Measurements from ENCODE around the gene KCNAB1.

KCNAB1 gene

GRCh38 chr3:156483961-156484787, 363.8 kb downstream of the KCNAB1 start:
- H3K4me3 ChIP-seq (ENCODE audit: low read depth in 1 of 2, low read length in 2 of 2): peak overlapping the region; percentile 23 to 31
- peaks cover 7 to 14% of the 10 kb centered on the region in 2 donors for H3K4me1 ChIP-seq (ENCODE audit: control insufficient read depth in 1 of 2, insufficient read depth in 2 of 2, low read length in 2 of 2)
- H3K27ac ChIP-seq (ENCODE audit: low read depth, low read length): peak overlapping the region; percentile 28
- peak overlapping the region; percentile 28 to 38 for H3K9ac ChIP-seq (ENCODE audit: low read depth in 1 of 2, low read length in 2 of 2)
- no peaks in the 10 kb centered on the region for H3K36me3 ChIP-seq (ENCODE audit: control insufficient read depth in 1 of 2, insufficient read depth in 2 of 2, low read length in 2 of 2)
- no peaks in the 10 kb centered on the region for H3K27me3 ChIP-seq (ENCODE audit: control insufficient read depth in 1 of 2, insufficient read depth in 2 of 2, low read length in 2 of 2)
- no peaks in the 10 kb centered on the region for H3K9me3 ChIP-seq (ENCODE audit: control insufficient read depth in 1 of 2, low read length in 2 of 2)

GRCh38 chr3:156488767-156489166, 368.4 kb downstream of the KCNAB1 start:
- no peak overlapping the region for H3K4me3 ChIP-seq (ENCODE audit: low read depth in 1 of 2, low read length in 2 of 2)
- H3K36me3 ChIP-seq (ENCODE audit: control insufficient read depth in 1 of 2, insufficient read depth in 2 of 2, low read length in 2 of 2): no peaks in the 10 kb centered on the region
- no peak overlapping the region for H3K9ac ChIP-seq (ENCODE audit: low read depth in 1 of 2, low read length in 2 of 2)
- H3K9me3 ChIP-seq (ENCODE audit: control insufficient read depth in 1 of 2, low read length in 2 of 2): no peaks in the 10 kb centered on the region
- H3K27ac ChIP-seq (ENCODE audit: low read depth, low read length): no peak overlapping the region
- H3K27me3 ChIP-seq (ENCODE audit: control insufficient read depth in 1 of 2, insufficient read depth in 2 of 2, low read length in 2 of 2): no peaks in the 10 kb centered on the region
- H3K4me1 ChIP-seq (ENCODE audit: control insufficient read depth in 1 of 2, insufficient read depth in 2 of 2, low read length in 2 of 2): peaks cover 1 to 8% of the 10 kb centered on the region in 2 donors

- Histone ChIP-seq H3K27me3 (ENCODE audit: control insufficient read depth in 1 of 2, insufficient read depth in 2 of 2, low read length in 2 of 2) (no peaks in the 10 kb centered on the region), H3K9ac (ENCODE audit: low read depth in 1 of 2, low read length in 2 of 2) (no peak overlapping the region), H3K4me3 (ENCODE audit: low read depth in 1 of 2, low read length in 2 of 2) (no peak overlapping the region), H3K36me3 (ENCODE audit: control insufficient read depth in 1 of 2, insufficient read depth in 2 of 2, low read length in 2 of 2) (no peaks in the 10 kb centered on the region), H3K9me3 (ENCODE audit: control insufficient read depth in 1 of 2, low read length in 2 of 2) (no peaks in the 10 kb centered on the region), H3K4me1 (ENCODE audit: control insufficient read depth in 1 of 2, insufficient read depth in 2 of 2, low read length in 2 of 2) (peaks cover 0 to 1% of the 10 kb centered on the region in 2 donors), H3K27ac (ENCODE audit: low read depth, low read length) (no peak overlapping the region)
Measured at GRCh38 chr3:156489462-156489911, 369.1 kb downstream of the KCNAB1 start.

- H3K4me1 ChIP-seq (ENCODE audit: control insufficient read depth in 1 of 2, insufficient read depth in 2 of 2, low read length in 2 of 2): no peaks in the 10 kb centered on the region
- no peak overlapping the region for H3K4me3 ChIP-seq (ENCODE audit: low read depth in 1 of 2, low read length in 2 of 2)
- H3K27ac ChIP-seq (ENCODE audit: low read depth, low read length): no peak overlapping the region
- H3K27me3 ChIP-seq (ENCODE audit: control insufficient read depth in 1 of 2, insufficient read depth in 2 of 2, low read length in 2 of 2): no peaks in the 10 kb centered on the region
- no peaks in the 10 kb centered on the region for H3K9me3 ChIP-seq (ENCODE audit: control insufficient read depth in 1 of 2, low read length in 2 of 2)
- no peaks in the 10 kb centered on the region for H3K36me3 ChIP-seq (ENCODE audit: control insufficient read depth in 1 of 2, insufficient read depth in 2 of 2, low read length in 2 of 2)
- H3K9ac ChIP-seq (ENCODE audit: low read depth in 1 of 2, low read length in 2 of 2): no peak overlapping the region
Measured at GRCh38 chr3:156491192-156491591, 370.8 kb downstream of the KCNAB1 start.

- Histone ChIP-seq H3K27ac (ENCODE audit: low read depth, low read length) (no peak overlapping the region), H3K36me3 (ENCODE audit: control insufficient read depth in 1 of 2, insufficient read depth in 2 of 2, low read length in 2 of 2) (no peaks in the 10 kb centered on the region), H3K27me3 (ENCODE audit: control insufficient read depth in 1 of 2, insufficient read depth in 2 of 2, low read length in 2 of 2) (no peaks in the 10 kb centered on the region), H3K9ac (ENCODE audit: low read depth in 1 of 2, low read length in 2 of 2) (no peak overlapping the region), H3K4me3 (ENCODE audit: low read depth in 1 of 2, low read length in 2 of 2) (no peak overlapping the region), H3K4me1 (ENCODE audit: control insufficient read depth in 1 of 2, insufficient read depth in 2 of 2, low read length in 2 of 2) (no peaks in the 10 kb centered on the region), H3K9me3 (ENCODE audit: control insufficient read depth in 1 of 2, low read length in 2 of 2) (no peaks in the 10 kb centered on the region)
Measured at GRCh38 chr3:156492801-156493261, 372.5 kb downstream of the KCNAB1 start.

GRCh38 chr3:156493887-156494286, 373.5 kb downstream of the KCNAB1 start:
- H3K9me3 ChIP-seq (ENCODE audit: control insufficient read depth in 1 of 2, low read length in 2 of 2): no peaks in the 10 kb centered on the region
- no peak overlapping the region for H3K4me3 ChIP-seq (ENCODE audit: low read depth in 1 of 2, low read length in 2 of 2)
- H3K27ac ChIP-seq (ENCODE audit: low read depth, low read length): no peak overlapping the region
- no peaks in the 10 kb centered on the region for H3K4me1 ChIP-seq (ENCODE audit: control insufficient read depth in 1 of 2, insufficient read depth in 2 of 2, low read length in 2 of 2)
- no peaks in the 10 kb centered on the region for H3K27me3 ChIP-seq (ENCODE audit: control insufficient read depth in 1 of 2, insufficient read depth in 2 of 2, low read length in 2 of 2)
- H3K9ac ChIP-seq (ENCODE audit: low read depth in 1 of 2, low read length in 2 of 2): no peak overlapping the region
- H3K36me3 ChIP-seq (ENCODE audit: control insufficient read depth in 1 of 2, insufficient read depth in 2 of 2, low read length in 2 of 2): no peaks in the 10 kb centered on the region

- Histone ChIP-seq H3K27me3 (ENCODE audit: control insufficient read depth in 1 of 2, insufficient read depth in 2 of 2, low read length in 2 of 2) (no peaks in the 10 kb centered on the region), H3K9me3 (ENCODE audit: control insufficient read depth in 1 of 2, low read length in 2 of 2) (no peaks in the 10 kb centered on the region), H3K27ac (ENCODE audit: low read depth, low read length) (no peak overlapping the region), H3K9ac (ENCODE audit: low read depth in 1 of 2, low read length in 2 of 2) (no peak overlapping the region), H3K36me3 (ENCODE audit: control insufficient read depth in 1 of 2, insufficient read depth in 2 of 2, low read length in 2 of 2) (no peaks in the 10 kb centered on the region), H3K4me1 (ENCODE audit: control insufficient read depth in 1 of 2, insufficient read depth in 2 of 2, low read length in 2 of 2) (no peaks in the 10 kb centered on the region), H3K4me3 (ENCODE audit: low read depth in 1 of 2, low read length in 2 of 2) (no peak overlapping the region)
Measured at GRCh38 chr3:156495816-156496215, 375.4 kb downstream of the KCNAB1 start.

GRCh38 chr3:156497326-156497725, 376.9 kb downstream of the KCNAB1 start:
- H3K27ac ChIP-seq (ENCODE audit: low read depth, low read length): no peak overlapping the region
- H3K9ac ChIP-seq (ENCODE audit: low read depth in 1 of 2, low read length in 2 of 2): no peak overlapping the region
- no peak overlapping the region for H3K4me3 ChIP-seq (ENCODE audit: low read depth in 1 of 2, low read length in 2 of 2)
- H3K9me3 ChIP-seq (ENCODE audit: control insufficient read depth in 1 of 2, low read length in 2 of 2): no peaks in the 10 kb centered on the region
- no peaks in the 10 kb centered on the region for H3K36me3 ChIP-seq (ENCODE audit: control insufficient read depth in 1 of 2, insufficient read depth in 2 of 2, low read length in 2 of 2)
- H3K27me3 ChIP-seq (ENCODE audit: control insufficient read depth in 1 of 2, insufficient read depth in 2 of 2, low read length in 2 of 2): no peaks in the 10 kb centered on the region
- no peaks in the 10 kb centered on the region for H3K4me1 ChIP-seq (ENCODE audit: control insufficient read depth in 1 of 2, insufficient read depth in 2 of 2, low read length in 2 of 2)

GRCh38 chr3:156498307-156498706, 377.9 kb downstream of the KCNAB1 start:
- no peak overlapping the region for H3K4me3 ChIP-seq (ENCODE audit: low read depth in 1 of 2, low read length in 2 of 2)
- H3K4me1 ChIP-seq (ENCODE audit: control insufficient read depth in 1 of 2, insufficient read depth in 2 of 2, low read length in 2 of 2): no peaks in the 10 kb centered on the region
- no peaks in the 10 kb centered on the region for H3K27me3 ChIP-seq (ENCODE audit: control insufficient read depth in 1 of 2, insufficient read depth in 2 of 2, low read length in 2 of 2)
- no peaks in the 10 kb centered on the region for H3K9me3 ChIP-seq (ENCODE audit: control insufficient read depth in 1 of 2, low read length in 2 of 2)
- no peaks in the 10 kb centered on the region for H3K36me3 ChIP-seq (ENCODE audit: control insufficient read depth in 1 of 2, insufficient read depth in 2 of 2, low read length in 2 of 2)
- H3K9ac ChIP-seq (ENCODE audit: low read depth in 1 of 2, low read length in 2 of 2): no peak overlapping the region
- H3K27ac ChIP-seq (ENCODE audit: low read depth, low read length): no peak overlapping the region

GRCh38 chr3:156507285-156507684, 386.9 kb downstream of the KCNAB1 start:
- Histone ChIP-seq H3K36me3 (ENCODE audit: control insufficient read depth in 1 of 2, insufficient read depth in 2 of 2, low read length in 2 of 2) (no peaks in the 10 kb centered on the region), H3K9me3 (ENCODE audit: control insufficient read depth in 1 of 2, low read length in 2 of 2) (no peaks in the 10 kb centered on the region), H3K27ac (ENCODE audit: low read depth, low read length) (no peak overlapping the region), H3K4me1 (ENCODE audit: control insufficient read depth in 1 of 2, insufficient read depth in 2 of 2, low read length in 2 of 2) (no peaks in the 10 kb centered on the region), H3K27me3 (ENCODE audit: control insufficient read depth in 1 of 2, insufficient read depth in 2 of 2, low read length in 2 of 2) (no peaks in the 10 kb centered on the region), H3K9ac (ENCODE audit: low read depth in 1 of 2, low read length in 2 of 2) (no peak overlapping the region), H3K4me3 (ENCODE audit: low read depth in 1 of 2, low read length in 2 of 2) (no peak overlapping the region)
